B cell (primary cell): ENCODE measurements around the gene SLCO2B1.

Experiments used
- CTCF ChIP-seq: fragments of 200-600 bp; IDR thresholded peaks from one replicate; pipeline ENCODE4 v1.8.0; 2022; ENCODE audit warnings: antibody characterized with exemption, mild to moderate bottlenecking
- EZH2 ChIP-seq: IDR thresholded peaks from 2 replicates; pipeline ENCODE4 v1.6.1; 2012; ENCODE audit warnings: borderline replicate concordance, low read depth, mild to moderate bottlenecking, moderate library complexity, low read length; ENCODE audit not compliant: insufficient read depth, poor library complexity, severe bottlenecking

- TF ChIP-seq CTCF (no peak), EZH2 (no peak)
These were observed 14.8 kb downstream of the SLCO2B1 start for GRCh38 chr11:75165721-75166120.
